GM18873 (cell line): Measurements from ENCODE around the gene FOXO1.

Source experiments
- ATAC-seq: cut with Tn5 transposase; IDR thresholded peaks from one replicate; pipeline ENCODE4 v1.9.1; 2021; ENCODE audit warnings: mild to moderate bottlenecking, moderate library complexity, moderate number of reproducible peaks; ENCODE audit not compliant: unreplicated experiment, low FRiP score

The FOXO1 gene

GRCh38 chr13:40640202-40640601, 26.2 kb downstream of the FOXO1 start:
- ATAC-seq = peak; percentile 48

GRCh38 chr13:40639221-40639681, 27.2 kb downstream of the FOXO1 start:
- no peak for ATAC-seq

GRCh38 chr13:40637643-40638042, 28.8 kb downstream of the FOXO1 start:
- no peak for ATAC-seq

- no peak for ATAC-seq
Measured at GRCh38 chr13:40635315-40635995, 31.0 kb downstream of the FOXO1 start.

GRCh38 chr13:40632915-40633314, 33.5 kb downstream of the FOXO1 start:
- no peak for ATAC-seq

GRCh38 chr13:40631605-40632004, 34.8 kb downstream of the FOXO1 start:
- ATAC-seq = peak; percentile 57

- peak; percentile 77 for ATAC-seq
Measured at GRCh38 chr13:40629678-40630384, 36.6 kb downstream of the FOXO1 start.

GRCh38 chr13:40626977-40627376, 39.5 kb downstream of the FOXO1 start:
- no peak for ATAC-seq

GRCh38 chr13:40626561-40626960, 39.9 kb downstream of the FOXO1 start:
- no peak for ATAC-seq

GRCh38 chr13:40624986-40625385, 41.5 kb downstream of the FOXO1 start:
- ATAC-seq = no peak

- no peak for ATAC-seq
Measured at GRCh38 chr13:40624383-40624782, 42.1 kb downstream of the FOXO1 start.

- ATAC-seq = no peak
Measured at GRCh38 chr13:40622761-40623160, 43.7 kb downstream of the FOXO1 start.

GRCh38 chr13:40622246-40622645, 44.2 kb downstream of the FOXO1 start:
- no peak for ATAC-seq

GRCh38 chr13:40619479-40619814, 47.0 kb downstream of the FOXO1 start:
- ATAC-seq = no peak

GRCh38 chr13:40618581-40619478, 47.6 kb downstream of the FOXO1 start:
- ATAC-seq = no peak

GRCh38 chr13:40617801-40618356, 48.6 kb downstream of the FOXO1 start:
- ATAC-seq = no peak

GRCh38 chr13:40615619-40616018, 50.8 kb downstream of the FOXO1 start:
- no peak for ATAC-seq

GRCh38 chr13:40613914-40614313, 52.5 kb downstream of the FOXO1 start:
- ATAC-seq = no peak

GRCh38 chr13:40613192-40613818, 53.1 kb downstream of the FOXO1 start:
- peak; percentile 85 for ATAC-seq

- no peak for ATAC-seq
Measured at GRCh38 chr13:40612041-40612440, 54.4 kb downstream of the FOXO1 start.
